A549 (cell line): ENCODE results near the gene PCDHGA6.

Experiments used
- CEBPB ChIP-seq, 2 experiments: fragments of >200 bp in 1 of 2; sonication (Bioruptor Twin) in 1 of 2; formaldehyde crosslinking in 1 of 2; IDR thresholded peaks; 2 replicates each; pipeline ENCODE4 v1.6.1; 2012 to 2016
- CHD2 ChIP-seq: fragments of 150-350 bp; IDR thresholded peaks from 2 replicates; pipeline ENCODE4 v1.6.1; 2014; ENCODE audit warnings: low read length; ENCODE audit not compliant: partially characterized antibody
- CTCF ChIP-seq: fragments of >200 bp; sonication (Bioruptor Twin); formaldehyde crosslinking; IDR thresholded peaks from 3 replicates; pipeline ENCODE4 v1.5.1; 2016
- ELK1 ChIP-seq: fragments of 150-350 bp; IDR thresholded peaks from 2 replicates; pipeline ENCODE4 v1.6.1; 2014; ENCODE audit warnings: low read depth, mild to moderate bottlenecking, low read length
- EP300 ChIP-seq, 2 experiments: fragments of >200 bp; sonication (Bioruptor Twin); formaldehyde crosslinking; IDR thresholded peaks; 2 replicates in 1 of 2; 3 replicates in 1 of 2; pipeline ENCODE4 v1.6.1; 2016 to 2017
- HOXA7 ChIP-seq: fragments of 250-450 bp; sonication (Bioruptor Pico); IDR thresholded peaks from 2 replicates; pipeline ENCODE4 v1.5.0; 2020; ENCODE audit warnings: mild to moderate bottlenecking, moderate library complexity
- JUNB ChIP-seq: fragments of >200 bp; sonication (Bioruptor Twin); formaldehyde crosslinking; IDR thresholded peaks from 2 replicates; pipeline ENCODE4 v1.6.1; 2016
- PHF8 ChIP-seq: fragments of 200-600 bp; sonication (generic); IDR thresholded peaks from 2 replicates; pipeline ENCODE4 v1.6.1; 2016; ENCODE audit warnings: low read depth, mild to moderate bottlenecking, antibody characterized with exemption, moderate library complexity, borderline replicate concordance
- POLR2A ChIP-seq: IDR thresholded peaks from 2 replicates; pipeline ENCODE4 v1.6.1; 2012; ENCODE audit warnings: mild to moderate bottlenecking, low read length
- POLR2AphosphoS2 ChIP-seq: conservative IDR thresholded peaks from 2 replicates; pipeline ENCODE4 v1.6.1; 2012; ENCODE audit warnings: low read length, improper control_type of control experiment, inconsistent platforms
- SREBF2 ChIP-seq: fragments of 450-650 bp; IDR thresholded peaks from 2 replicates; pipeline ENCODE4 v1.6.1; 2014; ENCODE audit warnings: mild to moderate bottlenecking, moderate library complexity
- USF2 ChIP-seq: fragments of 450-650 bp; IDR thresholded peaks from 2 replicates; pipeline ENCODE4 v1.6.1; 2014; ENCODE audit warnings: antibody characterized with exemption
- TF ChIP-seq, protein P1 (sequence below): fragments of 200-600 bp; sonication (generic); IDR thresholded peaks from 2 replicates; pipeline ENCODE4 v1.6.1; 2016; ENCODE audit warnings: antibody characterized with exemption, mild to moderate bottlenecking, moderate library complexity

DNA sequence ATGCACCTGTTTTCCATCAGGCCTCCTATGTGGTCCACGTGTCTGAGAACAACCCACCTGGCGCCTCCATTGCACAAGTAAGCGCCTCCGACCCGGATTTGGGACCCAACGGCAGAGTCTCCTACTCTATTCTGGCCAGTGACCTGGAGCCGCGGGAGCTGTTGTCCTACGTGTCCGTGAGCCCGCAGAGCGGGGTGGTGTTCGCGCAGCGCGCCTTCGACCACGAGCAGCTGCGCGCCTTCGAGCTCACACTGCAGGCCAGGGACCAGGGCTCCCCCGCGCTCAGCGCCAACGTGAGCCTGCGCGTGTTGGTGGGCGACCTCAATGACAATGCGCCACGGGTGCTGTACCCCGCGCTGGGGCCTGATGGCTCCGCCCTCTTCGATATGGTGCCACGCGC lies 22.1 kb upstream of the PCDHGA6 start:
- TF ChIP-seq EP300 (IDR thresholded peaks at IDR 0.05): no peak
- no peak for TF ChIP-seq PHF8
- no peak for TF ChIP-seq HOXA7 (CRISPR knock-in tag)
- no peak for TF ChIP-seq USF2
- no peak for TF ChIP-seq ELK1
- no peak for TF ChIP-seq CHD2
- no peak for TF ChIP-seq JUNB
- TF ChIP-seq POLR2AphosphoS2: no peak
- no peak for TF ChIP-seq SREBF2
- no peak for TF ChIP-seq POLR2A
- no peak for TF ChIP-seq CTCF
- no peak for TF ChIP-seq CEBPB (IDR thresholded peaks at IDR 0.05)
- TF ChIP-seq, protein P1, sequence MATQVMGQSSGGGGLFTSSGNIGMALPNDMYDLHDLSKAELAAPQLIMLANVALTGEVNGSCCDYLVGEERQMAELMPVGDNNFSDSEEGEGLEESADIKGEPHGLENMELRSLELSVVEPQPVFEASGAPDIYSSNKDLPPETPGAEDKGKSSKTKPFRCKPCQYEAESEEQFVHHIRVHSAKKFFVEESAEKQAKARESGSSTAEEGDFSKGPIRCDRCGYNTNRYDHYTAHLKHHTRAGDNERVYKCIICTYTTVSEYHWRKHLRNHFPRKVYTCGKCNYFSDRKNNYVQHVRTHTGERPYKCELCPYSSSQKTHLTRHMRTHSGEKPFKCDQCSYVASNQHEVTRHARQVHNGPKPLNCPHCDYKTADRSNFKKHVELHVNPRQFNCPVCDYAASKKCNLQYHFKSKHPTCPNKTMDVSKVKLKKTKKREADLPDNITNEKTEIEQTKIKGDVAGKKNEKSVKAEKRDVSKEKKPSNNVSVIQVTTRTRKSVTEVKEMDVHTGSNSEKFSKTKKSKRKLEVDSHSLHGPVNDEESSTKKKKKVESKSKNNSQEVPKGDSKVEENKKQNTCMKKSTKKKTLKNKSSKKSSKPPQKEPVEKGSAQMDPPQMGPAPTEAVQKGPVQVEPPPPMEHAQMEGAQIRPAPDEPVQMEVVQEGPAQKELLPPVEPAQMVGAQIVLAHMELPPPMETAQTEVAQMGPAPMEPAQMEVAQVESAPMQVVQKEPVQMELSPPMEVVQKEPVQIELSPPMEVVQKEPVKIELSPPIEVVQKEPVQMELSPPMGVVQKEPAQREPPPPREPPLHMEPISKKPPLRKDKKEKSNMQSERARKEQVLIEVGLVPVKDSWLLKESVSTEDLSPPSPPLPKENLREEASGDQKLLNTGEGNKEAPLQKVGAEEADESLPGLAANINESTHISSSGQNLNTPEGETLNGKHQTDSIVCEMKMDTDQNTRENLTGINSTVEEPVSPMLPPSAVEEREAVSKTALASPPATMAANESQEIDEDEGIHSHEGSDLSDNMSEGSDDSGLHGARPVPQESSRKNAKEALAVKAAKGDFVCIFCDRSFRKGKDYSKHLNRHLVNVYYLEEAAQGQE: no peak
